Loucy (cell line): Measurements from ENCODE around the gene EGLN2.

ENCODE experiments used
- H2AFZ ChIP-seq: fragments of 200-600 bp; sonication (generic); 2 replicates; pipeline ENCODE4 v1.6.0; 2016; ENCODE audit warnings: antibody characterized with exemption, mild to moderate bottlenecking, low read length, moderate library complexity
- H3F3A ChIP-seq: fragments of 200-600 bp; 2 replicates; pipeline ENCODE4 v1.6.0; 2016; ENCODE audit warnings: antibody characterized with exemption, low read depth, mild to moderate bottlenecking
- H3K27me3 ChIP-seq: fragments of 200-600 bp; sonication (generic); 2 replicates; pipeline ENCODE4 v1.6.1; 2014; ENCODE audit warnings: low read length, mild to moderate bottlenecking; ENCODE audit not compliant: insufficient read depth, poor library complexity, severe bottlenecking
- H3K36me3 ChIP-seq: fragments of 200-600 bp; sonication (generic); 2 replicates; pipeline ENCODE4 v1.6.1; 2016; ENCODE audit warnings: low read length; ENCODE audit not compliant: insufficient read depth
- H3K4me1 ChIP-seq: fragments of 200-600 bp; sonication (generic); 2 replicates; pipeline ENCODE4 v1.5.1; 2014; ENCODE audit warnings: low read length, mild to moderate bottlenecking; ENCODE audit not compliant: insufficient read depth, poor library complexity, severe bottlenecking
- H3K4me2 ChIP-seq: fragments of 200-600 bp; sonication (generic); 2 replicates; pipeline ENCODE4 v1.6.0; 2014; ENCODE audit warnings: antibody characterized with exemption, low read length, low read depth, mild to moderate bottlenecking; ENCODE audit not compliant: poor library complexity, severe bottlenecking
- H3K4me3 ChIP-seq: fragments of 200-600 bp; sonication (generic); 2 replicates; pipeline ENCODE4 v1.5.1; 2014; ENCODE audit warnings: low read length, mild to moderate bottlenecking, mixed read lengths; ENCODE audit not compliant: poor library complexity, severe bottlenecking
- H3K79me2 ChIP-seq: fragments of 200-600 bp; sonication (generic); 2 replicates; pipeline ENCODE4 v1.6.1; 2014; ENCODE audit warnings: low read length; ENCODE audit not compliant: insufficient read depth
- H3K9ac ChIP-seq: fragments of 200-600 bp; sonication (generic); 2 replicates; pipeline ENCODE4 v1.6.0; 2014; ENCODE audit warnings: mild to moderate bottlenecking, low read depth, low read length, moderate library complexity; ENCODE audit not compliant: poor library complexity, severe bottlenecking
- H3K9me2 ChIP-seq: fragments of 200-600 bp; sonication (generic); replicated peaks from 2 replicates; pipeline ENCODE4 v1.6.1; 2016; ENCODE audit warnings: low read depth, low read length, mixed read lengths
- H3K9me3 ChIP-seq: fragments of 200-600 bp; sonication (generic); 2 replicates; pipeline ENCODE4 v1.6.1; 2014; ENCODE audit warnings: mild to moderate bottlenecking, antibody characterized with exemption, low read length, low read depth; ENCODE audit not compliant: insufficient read depth
- H4K20me1 ChIP-seq: fragments of 200-600 bp; sonication (generic); 2 replicates; pipeline ENCODE4 v1.6.0; 2014; ENCODE audit warnings: antibody characterized with exemption, low read length, mild to moderate bottlenecking; ENCODE audit not compliant: insufficient read depth, poor library complexity, severe bottlenecking
- CTCF ChIP-seq: fragments of 200-600 bp; sonication (generic); conservative IDR thresholded peaks from 2 replicates; pipeline ENCODE4 v1.5.1; 2014; ENCODE audit warnings: mild to moderate bottlenecking, antibody characterized with exemption, low read length
- EZH2phosphoT487 ChIP-seq: fragments of 200-600 bp; IDR thresholded peaks from 2 replicates; pipeline ENCODE4 v1.6.1; 2018; ENCODE audit warnings: antibody characterized with exemption, mild to moderate bottlenecking, moderate library complexity, borderline replicate concordance

The EGLN2 gene

DNA sequence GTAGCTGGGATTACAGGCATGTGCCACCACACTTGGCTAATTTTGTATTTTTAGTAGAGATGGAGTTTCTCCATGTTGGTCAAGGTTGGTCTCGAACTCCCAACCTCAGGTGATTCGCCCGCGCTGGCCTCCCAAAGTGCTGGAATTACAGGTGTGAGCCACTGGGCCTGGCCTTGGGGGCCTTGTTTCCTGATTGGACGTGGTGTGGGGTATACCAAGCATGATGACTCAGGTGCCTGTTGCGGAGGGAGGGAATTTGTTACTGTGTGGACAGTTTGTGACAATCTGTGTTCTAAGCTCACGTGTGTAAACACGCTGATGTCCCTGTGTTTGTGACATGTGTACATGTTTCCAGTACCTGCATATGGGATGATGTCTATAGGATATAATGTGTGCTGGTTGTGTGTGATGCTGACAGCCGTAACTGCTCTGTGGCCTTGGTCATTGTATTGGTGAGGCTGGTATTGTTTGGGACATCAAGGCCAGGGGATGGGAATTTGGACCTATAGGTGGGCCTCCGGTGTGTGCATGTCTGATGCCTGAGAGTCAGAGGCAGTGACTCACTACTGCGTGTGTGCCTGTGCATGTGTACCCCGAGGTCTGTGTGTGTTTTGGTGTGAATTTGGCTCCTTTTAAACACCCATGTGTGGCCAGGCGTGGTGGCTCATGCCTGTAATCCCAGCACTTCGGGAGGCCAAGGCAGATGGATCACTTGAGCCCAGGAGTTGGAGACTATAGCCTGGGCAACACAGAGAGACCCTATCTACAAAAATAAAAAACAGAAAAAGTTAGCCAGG, 1.6 kb upstream of the EGLN2 start:
- 0 out of 2 replicates have a peak, but pooled peaks cover 3% of the 10 kb centered on the region for H3F3A ChIP-seq
- TF ChIP-seq CTCF (no peak), EZH2phosphoT487 (no peak)
- H3K79me2 ChIP-seq: peaks cover 34% of the 10 kb centered on the region
- peak overlapping the region; percentile 78 for H3K4me2 ChIP-seq
- peak overlapping the region; percentile 82 for H3K4me3 ChIP-seq
- H3K4me1 ChIP-seq: peaks cover 30% of the 10 kb centered on the region
- H2AFZ ChIP-seq: peak overlapping the region; percentile 95; the same call in 1 of the 2 replicates
- no peaks in the 10 kb centered on the region for H3K27me3 ChIP-seq
- peak overlapping the region; percentile 81 for H3K9ac ChIP-seq
- H3K9me3 ChIP-seq: no peaks in the 10 kb centered on the region
- no peaks in the 10 kb centered on the region for H3K9me2 ChIP-seq
- H3K36me3 ChIP-seq: no peaks in the 10 kb centered on the region
- H4K20me1 ChIP-seq: peaks cover 30% of the 10 kb centered on the region

GRCh38 chr19:40797963-40798682, 868 bp upstream of the EGLN2 start:
- Histone ChIP-seq H3K36me3 (no peaks in the 10 kb centered on the region), H3K4me3 (peak overlapping the region; percentile 82), H2AFZ (peak overlapping the region; percentile 95), H3K9ac (peak overlapping the region; percentile 81), H3K27me3 (no peaks in the 10 kb centered on the region), H4K20me1 (peaks cover 38% of the 10 kb centered on the region), H3K4me1 (peaks cover 38% of the 10 kb centered on the region), H3K79me2 (peaks cover 41% of the 10 kb centered on the region), H3K4me2 (peak overlapping the region; percentile 78), H3K9me2 (no peaks in the 10 kb centered on the region), H3F3A (0 out of 2 replicates have a peak, but pooled peaks cover 3% of the 10 kb centered on the region), H3K9me3 (no peaks in the 10 kb centered on the region)
- TF ChIP-seq CTCF (peak; percentile 56), EZH2phosphoT487 (no peak)

DNA sequence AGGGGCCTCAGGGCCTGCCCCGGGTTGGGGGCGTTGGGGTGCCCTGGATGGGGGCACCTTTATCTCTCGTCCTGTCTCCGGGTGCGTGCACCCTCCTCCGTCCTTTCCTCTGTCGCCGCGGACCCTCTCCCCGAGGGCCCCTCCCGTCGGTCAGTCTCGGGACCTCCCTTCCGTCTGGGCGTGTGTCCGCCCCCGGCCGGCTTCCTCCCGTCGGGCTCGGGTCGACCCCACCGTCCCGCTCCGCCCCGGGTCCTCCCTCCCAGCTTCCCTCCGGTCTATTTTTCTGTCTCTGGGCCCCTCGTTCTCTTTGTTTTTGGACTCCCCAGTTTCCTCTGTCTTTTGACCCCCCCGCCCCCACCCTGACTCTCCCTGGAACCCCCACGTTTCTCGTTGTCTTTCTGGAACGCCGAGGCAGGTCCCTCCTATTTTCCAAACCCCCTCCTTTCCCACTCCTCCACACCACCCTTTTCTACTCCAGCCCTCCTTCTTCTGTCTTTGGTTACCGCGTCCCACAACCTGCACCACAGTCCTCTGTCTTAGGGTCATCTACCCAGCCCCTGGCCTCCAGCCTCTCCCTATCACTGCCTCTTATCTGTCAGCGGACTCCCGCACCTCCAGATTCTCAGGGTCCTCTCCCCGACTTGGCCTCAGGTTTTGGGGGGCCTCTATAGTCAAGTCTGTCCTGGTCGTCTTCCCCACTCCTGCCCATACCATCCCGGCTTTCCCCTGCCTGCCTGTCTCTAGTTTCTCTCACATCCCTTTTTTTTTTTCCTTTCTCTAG, 757 bp downstream of the EGLN2 start:
- H4K20me1 ChIP-seq: peaks cover 54% of the 10 kb centered on the region
- H3K9me2 ChIP-seq: no peaks in the 10 kb centered on the region
- H3K27me3 ChIP-seq: no peaks in the 10 kb centered on the region
- H3K79me2 ChIP-seq: peaks cover 58% of the 10 kb centered on the region
- H3K4me3 ChIP-seq: peak overlapping the region; percentile 96
- H2AFZ ChIP-seq: no peak overlapping the region
- H3K4me1 ChIP-seq: peaks cover 54% of the 10 kb centered on the region
- H3K9me3 ChIP-seq: no peaks in the 10 kb centered on the region
- H3K4me2 ChIP-seq: peak overlapping the region; percentile 87
- H3K36me3 ChIP-seq: no peaks in the 10 kb centered on the region
- peak overlapping the region; percentile 94 for H3K9ac ChIP-seq
- 0 out of 2 replicates have a peak, but pooled peaks cover 3% of the 10 kb centered on the region for H3F3A ChIP-seq
- TF ChIP-seq EZH2phosphoT487 (no peak), CTCF (no peak)
